GM12875 (cell line): ENCODE results near the gene SPSB1.

ENCODE experiments used
- H3K4me3 ChIP-seq: one replicate; pipeline ENCODE4 v1.5.1; 2011; ENCODE audit warnings: low read depth, low read length, control low read depth
- CTCF ChIP-seq: IDR thresholded peaks from 2 replicates; pipeline ENCODE4 v1.5.1; 2011; ENCODE audit warnings: low read depth, mild to moderate bottlenecking, control low read depth, inconsistent platforms, low read length, moderate library complexity, borderline replicate concordance; ENCODE audit not compliant: insufficient read depth

Gene SPSB1

DNA sequence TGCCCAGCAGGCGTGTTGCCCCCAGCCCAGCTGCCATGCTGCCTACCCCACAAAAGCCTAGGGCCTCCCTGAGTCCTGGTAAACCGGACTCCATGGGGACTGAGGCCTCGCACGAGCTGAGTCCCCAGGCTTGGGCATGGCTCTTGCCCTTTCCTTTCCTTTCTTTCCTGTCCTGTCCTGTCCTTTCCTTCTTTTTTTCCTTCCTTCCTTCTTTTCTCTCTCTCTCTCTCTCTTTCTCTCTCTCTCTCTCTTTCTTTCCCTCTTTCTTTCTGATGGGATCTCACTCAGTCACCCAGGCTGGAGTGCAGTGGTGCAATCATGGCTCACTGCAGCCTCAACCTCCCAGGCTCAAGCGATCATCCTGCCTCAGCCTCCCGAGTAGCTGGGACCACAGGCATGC, 104.4 kb downstream of the SPSB1 start:
- TF ChIP-seq CTCF: no peak
- no peak overlapping the region for H3K4me3 ChIP-seq

DNA sequence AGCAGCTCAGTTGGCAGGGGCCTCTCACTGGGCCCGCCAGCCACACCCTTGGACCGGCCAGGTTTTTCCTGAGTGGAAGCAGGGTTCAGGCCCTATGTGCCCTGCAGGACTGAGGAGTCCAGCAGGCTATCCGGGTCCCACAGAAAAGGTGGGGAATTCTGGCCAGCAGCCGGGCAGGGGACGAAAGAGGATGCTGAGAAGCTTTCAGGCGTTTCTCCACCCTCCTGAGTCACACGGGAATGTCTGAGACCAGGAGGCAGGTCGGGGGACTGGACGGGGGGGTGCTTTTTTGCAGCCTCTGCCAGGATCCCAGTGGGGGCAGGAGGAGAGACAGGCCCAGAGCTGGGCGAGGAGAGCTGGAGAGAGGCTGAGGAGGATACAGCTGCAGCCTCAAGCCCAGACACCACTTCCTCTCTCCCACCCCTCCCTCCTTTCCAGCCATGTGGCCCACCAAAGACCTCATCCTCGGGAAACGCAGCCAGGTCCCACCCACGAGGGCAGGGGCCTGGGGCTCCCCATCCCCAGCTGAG, 105.4 kb downstream of the SPSB1 start:
- no peak overlapping the region for H3K4me3 ChIP-seq
- TF ChIP-seq CTCF: no peak

GRCh38 chr1:9399510-9400424, 107.1 kb downstream of the SPSB1 start:
- no peak overlapping the region for H3K4me3 ChIP-seq
- TF ChIP-seq CTCF: no peak

GRCh38 chr1:9400425-9401079, 107.9 kb downstream of the SPSB1 start:
- H3K4me3 ChIP-seq: no peak overlapping the region
- TF ChIP-seq CTCF: no peak

DNA sequence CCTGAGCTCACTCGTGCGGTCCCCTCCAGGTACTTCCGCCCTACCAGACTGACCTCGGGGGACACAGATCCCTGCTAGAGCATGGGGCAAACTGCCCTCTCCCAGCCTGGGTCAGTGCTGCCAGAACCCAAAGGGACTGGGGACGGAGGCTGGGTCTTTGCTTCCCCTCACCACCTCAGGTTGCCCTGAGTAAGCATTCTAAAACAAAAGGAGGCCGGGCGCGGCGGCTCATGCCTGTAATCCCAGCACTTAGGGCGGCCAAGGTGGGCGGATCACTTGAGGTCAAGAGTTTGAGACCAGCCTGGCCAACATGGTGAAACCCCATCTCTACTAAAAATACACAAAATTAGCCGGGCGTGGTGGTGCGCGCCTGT, 108.4 kb downstream of the SPSB1 start:
- no peak for TF ChIP-seq CTCF
- no peak overlapping the region for H3K4me3 ChIP-seq

GRCh38 chr1:9402256-9402616, 109.5 kb downstream of the SPSB1 start:
- TF ChIP-seq CTCF: no peak
- no peak overlapping the region for H3K4me3 ChIP-seq
